Immature natural killer cell (primary cell): ENCODE measurements around the gene TNS3. TPM values are rescaled to one million over a fixed set of nuclear protein-coding genes. Genes with fewer than 3 reads are reported as not detected.

Source experiments
- DNase-seq, 3 donors: peaks; one replicate each; pipeline ENCODE4 v3.0.0; 2022; ENCODE audit warnings: mixed read lengths in 1 of 3
- H3K27ac Mint-ChIP-seq, 6 donors: one replicate each; pipeline ENCODE4 v1.8.0; 2020; ENCODE audit warnings: mixed read lengths in 6 of 6, mild to moderate bottlenecking in 5 of 6, inconsistent platforms in 4 of 6, moderate library complexity in 3 of 6
- H3K27me3 Mint-ChIP-seq, 3 donors: one replicate each; pipeline ENCODE4 v1.8.0; 2020 to 2021; ENCODE audit warnings: low read depth in 3 of 3, mild to moderate bottlenecking in 3 of 3, mixed read lengths in 3 of 3, moderate library complexity in 3 of 3, inconsistent platforms in 1 of 3
- H3K36me3 Mint-ChIP-seq, 3 donors: one replicate each; pipeline ENCODE4 v1.8.0; 2020; ENCODE audit warnings: mixed read lengths in 3 of 3, inconsistent platforms in 2 of 3, mild to moderate bottlenecking in 2 of 3
- H3K4me1 Mint-ChIP-seq, 2 donors: one replicate each; pipeline ENCODE4 v1.8.0; 2020; ENCODE audit warnings: inconsistent platforms in 2 of 2, mild to moderate bottlenecking in 2 of 2, mixed read lengths in 2 of 2, moderate library complexity in 1 of 2
- H3K4me3 Mint-ChIP-seq, 5 donors: one replicate each; pipeline ENCODE4 v1.8.0; 2020; ENCODE audit warnings: mild to moderate bottlenecking in 5 of 5, mixed read lengths in 5 of 5, inconsistent platforms in 3 of 5, moderate library complexity in 3 of 5
- H3K9me3 Mint-ChIP-seq, 6 donors: one replicate each; pipeline ENCODE4 v1.8.0; 2020; ENCODE audit warnings: mild to moderate bottlenecking in 6 of 6, mixed read lengths in 6 of 6, inconsistent platforms in 4 of 6, moderate library complexity in 3 of 6
- polyA plus RNA-seq, 3 donors: library from polyadenylated mRNA; unstranded; fragments of 300-500 nt; fragmentation: Illumina TruSeq; gene quantifications; one replicate each; pipeline ENCODE4 v1.2.3, GENCODE V29; 2021

The TNS3 gene
- polyA plus RNA-seq, 3 donors from 2014 or later, result 0.19 TPM; not detected in 2

DNA sequence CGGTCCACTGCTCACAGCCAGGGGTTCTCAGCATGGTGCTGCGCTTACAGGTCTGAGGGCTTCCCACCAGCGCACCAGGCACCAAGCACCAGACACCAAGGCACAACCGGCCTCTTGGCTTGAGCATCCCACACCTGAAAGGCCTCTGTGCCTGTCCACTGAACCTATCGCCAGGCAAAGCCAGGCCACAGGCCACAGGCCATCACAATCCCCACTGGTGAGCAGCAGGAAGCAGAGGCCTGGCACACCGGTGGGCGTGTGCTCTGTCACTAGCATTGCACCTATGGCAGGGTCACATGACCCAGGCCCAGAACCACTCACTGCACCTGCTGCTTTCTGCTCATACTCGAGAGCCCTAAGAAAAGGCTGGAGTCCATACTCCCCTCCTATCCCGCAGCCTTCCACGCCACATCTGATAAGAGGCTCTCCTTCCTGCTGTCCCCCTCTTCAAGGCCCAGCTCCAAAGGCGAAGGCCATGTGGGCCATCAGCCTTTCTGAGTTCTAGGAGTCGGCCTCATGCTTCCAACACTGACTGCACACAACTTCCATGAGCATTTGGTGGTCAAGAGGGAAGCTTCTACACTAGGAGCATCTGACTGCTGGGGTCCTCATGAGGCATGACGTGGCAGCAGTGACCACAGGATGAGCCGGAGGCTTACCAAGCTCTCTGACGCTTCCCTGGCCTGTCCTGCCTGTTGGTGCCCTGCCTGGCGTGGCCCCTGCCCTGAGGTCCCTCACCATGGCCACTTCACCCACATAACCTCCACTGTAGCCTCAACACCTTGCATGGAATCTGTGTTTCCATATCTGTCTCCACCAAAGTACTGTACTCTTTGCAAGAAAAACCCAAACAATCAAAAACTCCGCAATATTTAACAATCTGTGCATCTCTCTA is 166.3 kb downstream of the TNS3 start:
- Mint-ChIP-seq H3K36me3 (no peaks in the 10 kb centered on the region), H3K27ac (no peak overlapping the region), H3K4me1 (no peaks in the 10 kb centered on the region), H3K9me3 (peaks cover 0 to 5% (median 0%) of the 10 kb centered on the region in 6 donors), H3K4me3 (no peak overlapping the region), H3K27me3 (peaks cover 0 to 4% (median 2%) of the 10 kb centered on the region in 3 donors)
- DNase-seq, result no peak

DNA sequence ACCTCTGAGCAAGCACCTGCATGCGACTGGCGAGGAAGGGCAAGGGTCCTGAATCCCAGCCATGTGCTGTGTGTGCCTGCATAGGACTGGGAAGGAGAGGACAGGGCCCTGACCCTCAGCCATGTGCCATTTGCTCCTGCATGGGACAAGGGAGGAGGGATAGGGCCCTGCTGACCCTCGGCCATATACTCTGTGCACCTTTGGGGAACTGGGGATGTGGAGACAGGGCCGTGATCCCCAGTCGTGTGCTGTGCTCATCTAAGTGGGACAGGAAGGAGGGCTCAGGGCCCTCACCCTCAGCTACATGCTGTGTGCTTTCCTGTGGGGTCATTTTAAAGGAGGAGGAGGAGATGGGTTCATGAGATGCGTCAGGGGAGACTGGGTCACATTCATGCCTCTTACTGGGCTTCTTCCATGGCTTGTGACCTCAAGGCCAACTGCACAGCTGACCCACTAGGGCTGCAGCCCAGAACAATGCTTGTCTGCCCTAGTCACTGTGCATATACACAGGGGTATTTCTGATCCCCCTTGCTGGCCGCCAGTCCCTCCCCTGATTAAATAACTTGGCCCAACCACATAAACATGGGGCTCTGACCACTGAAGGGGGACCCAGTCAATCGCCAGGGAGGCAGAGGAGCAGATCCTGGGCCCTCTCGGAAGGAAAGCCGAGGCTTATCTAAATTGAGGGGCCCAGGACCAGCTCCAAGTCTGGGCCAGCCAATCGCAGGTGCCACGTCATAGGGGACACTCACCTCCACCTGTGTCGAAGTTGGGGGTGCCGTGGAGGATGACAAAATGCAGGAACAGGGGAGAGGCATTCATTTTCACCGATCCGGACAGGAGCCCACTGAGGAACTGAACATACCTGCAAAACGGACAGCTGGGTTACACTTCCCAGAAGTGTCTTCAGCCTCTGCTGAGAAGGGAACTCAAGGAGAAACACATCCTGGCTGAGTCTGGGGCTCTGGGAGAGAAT is 167.3 kb downstream of the TNS3 start:
- Mint-ChIP-seq H3K36me3 (no peaks in the 10 kb centered on the region), H3K4me1 (no peaks in the 10 kb centered on the region), H3K9me3 (no peaks in the 10 kb centered on the region), H3K27me3 (peaks cover 0 to 4% (median 0%) of the 10 kb centered on the region in 3 donors), H3K4me3 (no peak overlapping the region), H3K27ac (no peak overlapping the region)
- DNase-seq, result no peak

- Mint-ChIP-seq H3K27me3 (peaks cover 0 to 4% (median 0%) of the 10 kb centered on the region in 3 donors), H3K4me1 (no peaks in the 10 kb centered on the region), H3K4me3 (no peak overlapping the region), H3K27ac (no peak overlapping the region), H3K9me3 (no peaks in the 10 kb centered on the region), H3K36me3 (no peaks in the 10 kb centered on the region)
- DNase-seq, result no peak
Measured at GRCh38 chr7:47413526-47414341, 168.2 kb downstream of the TNS3 start.

DNA sequence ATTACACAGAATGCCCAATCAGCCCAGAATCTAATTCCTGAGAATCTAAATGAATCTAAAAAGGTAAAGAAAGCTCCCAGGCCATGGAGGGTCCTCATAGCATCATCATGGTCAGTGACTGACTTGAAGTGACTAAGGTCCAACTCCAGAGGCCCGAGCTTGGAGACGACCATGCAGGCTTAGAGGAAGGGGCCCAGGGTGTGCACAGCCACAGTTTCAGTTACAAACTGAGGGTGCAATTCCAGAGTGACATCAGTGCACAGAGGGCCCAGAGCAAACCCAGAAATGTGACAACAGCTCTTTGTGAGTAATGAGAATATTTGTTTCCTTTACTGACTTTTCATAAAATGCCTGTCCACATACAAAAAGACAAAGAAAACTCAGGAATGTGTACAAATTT is 170.0 kb downstream of the TNS3 start:
- Mint-ChIP-seq H3K27me3 (peaks cover 0 to 2% (median 2%) of the 10 kb centered on the region in 3 donors), H3K9me3 (no peaks in the 10 kb centered on the region), H3K4me1 (no peaks in the 10 kb centered on the region), H3K4me3 (no peak overlapping the region), H3K27ac (no peak overlapping the region), H3K36me3 (no peaks in the 10 kb centered on the region)
- no peak for DNase-seq

- H3K4me3 Mint-ChIP-seq, result no peak overlapping the region
- no peaks in the 10 kb centered on the region for H3K9me3 Mint-ChIP-seq
- H3K27ac Mint-ChIP-seq, result no peak overlapping the region
- H3K27me3 Mint-ChIP-seq, result peaks cover 0 to 2% (median 2%) of the 10 kb centered on the region in 3 donors
- H3K36me3 Mint-ChIP-seq, result no peaks in the 10 kb centered on the region
- no peak for DNase-seq
- H3K4me1 Mint-ChIP-seq, result no peaks in the 10 kb centered on the region
Measured at GRCh38 chr7:47411281-47411869, 170.5 kb downstream of the TNS3 start.

GRCh38 chr7:47408675-47409074 is 173.2 kb downstream of the TNS3 start:
- no peaks in the 10 kb centered on the region for H3K9me3 Mint-ChIP-seq
- H3K4me1 Mint-ChIP-seq, result no peaks in the 10 kb centered on the region
- H3K36me3 Mint-ChIP-seq, result no peaks in the 10 kb centered on the region
- no peak for DNase-seq
- no peak overlapping the region for H3K4me3 Mint-ChIP-seq
- H3K27ac Mint-ChIP-seq, result no peak overlapping the region
- peaks cover 0 to 2% (median 1%) of the 10 kb centered on the region in 3 donors for H3K27me3 Mint-ChIP-seq

DNA sequence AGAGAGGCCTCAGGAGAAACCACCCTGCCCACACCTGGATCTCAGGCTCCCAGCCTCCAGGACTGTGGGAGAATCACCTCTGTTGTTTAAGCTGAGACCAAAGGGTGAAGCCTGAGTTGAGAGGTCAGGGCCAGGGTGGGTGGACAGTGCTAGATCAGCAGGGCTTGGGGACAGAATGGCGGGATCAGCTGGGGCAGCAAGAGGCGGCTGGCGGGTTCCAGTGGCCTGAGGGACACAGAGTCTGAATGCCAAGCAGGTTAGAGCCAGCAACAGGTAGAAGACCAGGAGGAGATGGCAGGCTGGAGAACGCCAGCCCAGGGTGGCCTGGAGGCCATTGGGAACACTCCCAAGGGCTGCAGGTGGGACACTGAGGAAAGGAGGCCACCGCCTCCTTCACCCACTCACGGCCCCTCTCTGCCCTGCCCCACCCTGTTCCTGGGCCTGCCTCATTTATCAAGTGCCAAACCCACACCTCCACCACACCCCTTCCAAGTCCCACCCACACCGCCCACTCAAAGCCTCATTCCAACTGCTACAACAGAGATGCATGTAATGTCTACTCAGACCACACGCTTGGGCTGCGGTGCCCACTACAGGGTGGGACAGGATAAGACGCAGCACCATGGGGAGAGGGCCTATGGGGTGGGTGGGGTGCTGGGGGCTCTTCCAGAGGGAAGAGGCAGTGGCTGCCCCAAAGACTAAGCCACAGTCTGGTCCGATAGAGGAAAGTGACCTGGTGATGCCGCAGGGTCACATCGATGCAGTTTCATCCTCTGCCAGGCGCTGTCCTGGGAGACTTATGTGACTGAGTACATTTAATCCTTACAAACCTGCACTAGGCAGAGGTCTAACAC is 173.9 kb downstream of the TNS3 start:
- Mint-ChIP-seq H3K36me3 (no peaks in the 10 kb centered on the region), H3K9me3 (no peaks in the 10 kb centered on the region), H3K4me1 (no peaks in the 10 kb centered on the region), H3K27me3 (peaks cover 0 to 2% (median 1%) of the 10 kb centered on the region in 3 donors), H3K4me3 (no peak overlapping the region), H3K27ac (no peak overlapping the region)
- no peak for DNase-seq

DNA sequence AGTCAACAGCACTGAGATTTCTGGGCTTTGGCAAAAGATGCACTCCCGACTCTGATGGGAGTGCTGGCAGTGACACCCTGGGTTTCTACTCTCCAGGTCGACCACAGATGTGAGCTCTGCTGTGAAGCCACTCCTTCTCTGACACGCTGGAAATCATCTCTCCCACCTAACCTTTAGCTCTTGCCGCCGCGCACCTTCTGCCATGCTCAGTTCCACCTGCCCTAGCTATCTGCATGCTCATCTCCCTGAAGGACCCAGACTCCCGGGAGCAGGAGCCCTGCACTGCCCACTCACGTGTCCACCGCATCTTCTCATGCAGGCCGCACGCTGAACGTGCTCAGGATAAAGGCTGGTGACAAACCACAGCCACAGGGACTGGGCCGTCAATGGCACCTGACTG is 174.8 kb downstream of the TNS3 start:
- H3K27ac Mint-ChIP-seq, result no peak overlapping the region
- no peak for DNase-seq
- peaks cover 0 to 2% (median 1%) of the 10 kb centered on the region in 3 donors for H3K27me3 Mint-ChIP-seq
- no peaks in the 10 kb centered on the region for H3K4me1 Mint-ChIP-seq
- H3K36me3 Mint-ChIP-seq, result no peaks in the 10 kb centered on the region
- no peaks in the 10 kb centered on the region for H3K9me3 Mint-ChIP-seq
- H3K4me3 Mint-ChIP-seq, result no peak overlapping the region

- no peak for DNase-seq
- H3K27me3 Mint-ChIP-seq, result peaks cover 0 to 2% (median 1%) of the 10 kb centered on the region in 3 donors
- no peaks in the 10 kb centered on the region for H3K4me1 Mint-ChIP-seq
- no peaks in the 10 kb centered on the region for H3K9me3 Mint-ChIP-seq
- no peak overlapping the region for H3K27ac Mint-ChIP-seq
- H3K4me3 Mint-ChIP-seq, result no peak overlapping the region
- H3K36me3 Mint-ChIP-seq, result no peaks in the 10 kb centered on the region
Measured at GRCh38 chr7:47406801-47407129, 175.1 kb downstream of the TNS3 start.

DNA sequence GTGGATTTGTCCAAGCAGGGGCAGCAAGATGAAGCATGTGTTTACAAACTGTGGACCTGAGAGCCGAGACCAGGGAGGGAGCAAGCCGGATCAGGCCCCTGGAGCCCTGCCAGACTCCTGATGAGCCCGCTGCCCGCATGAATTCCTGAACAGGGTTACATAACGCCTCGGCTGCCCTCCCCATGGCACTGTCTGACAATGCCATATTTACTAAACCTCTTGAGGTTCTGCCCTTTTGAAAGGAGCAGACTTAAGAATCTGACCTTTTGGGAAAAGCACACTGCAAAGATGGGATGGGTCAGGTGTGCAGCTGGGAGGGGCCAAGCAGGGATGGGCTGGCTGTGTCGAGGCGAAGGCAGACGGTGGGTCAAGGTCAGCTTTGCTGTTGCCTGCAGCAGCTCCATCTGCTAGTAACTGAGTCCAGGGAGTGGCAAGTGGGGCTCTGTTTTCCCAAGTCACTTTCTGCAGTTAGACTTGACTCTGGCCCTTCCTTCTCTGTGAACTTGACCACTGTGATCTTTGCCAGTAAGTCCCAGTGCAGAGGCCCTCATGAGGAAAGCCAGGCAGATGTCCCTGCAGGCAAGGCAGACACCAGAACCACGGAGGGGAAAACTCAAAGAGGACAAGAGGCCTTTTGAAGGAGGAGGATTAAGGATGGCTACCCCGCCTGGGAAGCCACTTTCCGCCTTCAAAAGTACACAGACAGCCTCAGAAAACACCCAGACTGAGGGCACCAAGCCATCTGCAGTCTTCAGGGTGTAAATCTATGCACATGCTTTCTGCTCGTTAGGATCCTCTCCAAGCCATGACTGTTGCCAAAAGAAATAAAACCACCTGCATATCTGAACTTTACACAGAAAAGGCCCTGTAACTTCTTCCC is 175.8 kb downstream of the TNS3 start:
- H3K4me1 Mint-ChIP-seq, result no peaks in the 10 kb centered on the region
- H3K27ac Mint-ChIP-seq, result no peak overlapping the region
- no peak for DNase-seq
- H3K9me3 Mint-ChIP-seq, result no peaks in the 10 kb centered on the region
- no peaks in the 10 kb centered on the region for H3K36me3 Mint-ChIP-seq
- H3K27me3 Mint-ChIP-seq, result peaks cover 0 to 2% (median 1%) of the 10 kb centered on the region in 3 donors
- H3K4me3 Mint-ChIP-seq, result no peak overlapping the region

DNA sequence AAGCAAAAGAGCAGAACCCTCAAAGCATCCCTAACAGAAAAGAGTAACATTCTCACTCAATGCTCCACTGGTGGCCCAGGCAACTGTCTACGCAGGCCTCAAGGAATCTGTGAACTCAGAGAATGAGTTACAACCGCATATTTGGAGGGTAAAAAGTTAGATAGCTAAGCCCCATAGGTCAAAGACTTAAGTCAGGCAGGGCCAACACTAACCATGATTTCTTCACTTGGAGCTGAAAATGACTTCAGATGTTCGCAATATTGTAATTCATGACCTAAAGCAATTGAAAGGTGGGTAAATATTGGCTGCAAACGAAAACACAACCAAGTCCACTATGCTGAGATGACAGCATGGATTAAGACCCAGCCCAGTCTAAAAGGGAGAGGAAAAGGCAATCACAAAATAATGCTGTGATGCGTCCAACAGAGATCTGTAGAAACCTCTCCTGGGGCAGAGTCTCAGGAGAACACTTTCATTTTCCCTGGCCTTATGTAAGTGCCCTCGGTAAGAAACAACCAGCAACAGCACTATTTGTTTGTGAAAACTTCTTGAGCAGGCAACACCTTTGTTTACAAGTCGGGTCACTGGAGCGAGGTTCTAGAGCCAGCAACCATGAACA is 176.5 kb downstream of the TNS3 start:
- H3K4me1 Mint-ChIP-seq, result no peaks in the 10 kb centered on the region
- no peaks in the 10 kb centered on the region for H3K9me3 Mint-ChIP-seq
- H3K36me3 Mint-ChIP-seq, result no peaks in the 10 kb centered on the region
- H3K27me3 Mint-ChIP-seq, result peaks cover 0 to 2% (median 1%) of the 10 kb centered on the region in 3 donors
- H3K27ac Mint-ChIP-seq, result no peak overlapping the region
- no peak overlapping the region for H3K4me3 Mint-ChIP-seq
- no peak for DNase-seq
